H1 (cell line): ENCODE results near the gene DTWD2. TPM values are rescaled to one million over a fixed set of nuclear protein-coding genes. Genes with fewer than 3 reads are reported as not detected.

Experiments used
- CTCF ChIA-PET: fragments of 300-600 bp; sonication (Branson Sonifier 250); formaldehyde crosslinking; loops from one replicate; lab custom pipeline; 2021; ENCODE audit not compliant: partially characterized antibody; lab: Charles Lee
- POLR2A ChIA-PET: fragments of 300-600 bp; sonication (Branson Sonifier 250); formaldehyde crosslinking; loops from one replicate; lab custom pipeline; 2021; ENCODE audit warnings: inconsistent platforms; ENCODE audit not compliant: partially characterized antibody; lab: Charles Lee
- DNase-seq, 2 experiments: peaks; one replicate each; pipeline versions ENCODE4 v3.0.0 to v3.0.0-alpha.2; 2010 to 2022; ENCODE audit warnings: low spot score in 2 of 2, low read depth in 1 of 2, mixed read lengths in 1 of 2
- FAIRE-seq: peaks from 2 replicates; lab custom pipeline; 2011; peaks lifted over from hg19 to GRCh38; lab: Jason Lieb, UNC
- H2AFZ ChIP-seq: 2 replicates; pipeline ENCODE4 v1.8.1; 2012; ENCODE audit warnings: low read length, inconsistent platforms
- H2AK5ac ChIP-seq: 2 replicates; pipeline ENCODE4 v1.6.1; 2013; ENCODE audit warnings: low read depth, low read length
- H2BK120ac ChIP-seq: replicated peaks from 2 replicates; pipeline ENCODE3; 2013; ENCODE audit warnings: low read depth, low read length, inconsistent platforms
- H2BK12ac ChIP-seq: 2 replicates; pipeline ENCODE4 v1.6.1; 2013; ENCODE audit warnings: low read depth, low read length
- H2BK15ac ChIP-seq: 2 replicates; pipeline ENCODE4 v1.6.1; 2013; ENCODE audit warnings: low read length
- H2BK20ac ChIP-seq: 2 replicates; pipeline ENCODE4 v1.6.1; 2013; ENCODE audit warnings: low read length
- H2BK5ac ChIP-seq: 2 replicates; pipeline ENCODE4 v1.6.1; 2013; ENCODE audit warnings: low read depth, low read length
- H3K14ac ChIP-seq: 2 replicates; pipeline ENCODE4 v1.6.1; 2013; ENCODE audit warnings: inconsistent platforms; ENCODE audit not compliant: insufficient read length
- H3K18ac ChIP-seq: 2 replicates; pipeline ENCODE4 v1.6.1; 2013; ENCODE audit warnings: low read length; ENCODE audit errors: extremely low read depth
- H3K23ac ChIP-seq: 2 replicates; pipeline ENCODE4 v1.6.1; 2013; ENCODE audit warnings: inconsistent platforms; ENCODE audit not compliant: insufficient read length
- H3K23me2 ChIP-seq: 2 replicates; pipeline ENCODE4 v1.6.1; 2013; ENCODE audit warnings: low read depth, low read length
- H3K27ac ChIP-seq: 2 replicates; pipeline ENCODE4 v1.6.1; 2011; ENCODE audit warnings: low read depth, low read length, inconsistent platforms
- H3K27me3 ChIP-seq, 4 experiments: replicated peaks in 1 of 4; 1 replicate in 1 of 4; 2 replicates in 3 of 4; pipeline versions ENCODE4 v1.6.1 to v1.8.1; 2011 to 2013; ENCODE audit warnings: low read length in 3 of 4, mild to moderate bottlenecking in 3 of 4, inconsistent platforms in 2 of 4, mixed read lengths in 2 of 4, moderate library complexity in 1 of 4; ENCODE audit not compliant: control insufficient read depth in 3 of 4, insufficient read depth in 3 of 4; ENCODE audit errors: extremely low read depth in 1 of 4
- H3K36me3 ChIP-seq, 4 experiments: 2 replicates each; pipeline versions ENCODE4 v1.6.1 to v1.8.1; 2011 to 2013; ENCODE audit warnings: mild to moderate bottlenecking in 4 of 4, low read length in 3 of 4, moderate library complexity in 2 of 4, control low read depth in 1 of 4, inconsistent platforms in 1 of 4; ENCODE audit not compliant: insufficient read depth in 4 of 4, control insufficient read depth in 2 of 4
- H3K4ac ChIP-seq: replicated peaks from 2 replicates; pipeline ENCODE3; 2013; ENCODE audit warnings: low read length, low read depth, mixed read lengths, inconsistent platforms; ENCODE audit not compliant: insufficient read length
- H3K4me1 ChIP-seq, 4 experiments: replicated peaks in 1 of 4; 1 replicate in 1 of 4; 2 replicates in 3 of 4; pipeline versions ENCODE4 v1.6.1 to v1.8.1; 2011 to 2013; ENCODE audit warnings: low read length in 3 of 4, inconsistent platforms in 2 of 4, mixed read lengths in 1 of 4; ENCODE audit not compliant: insufficient read depth in 4 of 4, control insufficient read depth in 3 of 4
- H3K4me2 ChIP-seq, 2 experiments: 2 replicates each; pipeline versions ENCODE4 v1.6.1 to v1.8.1; 2011 to 2013; ENCODE audit warnings: low read depth in 2 of 2, low read length in 2 of 2, control low read depth in 1 of 2, inconsistent platforms in 1 of 2, mild to moderate bottlenecking in 1 of 2; ENCODE audit not compliant: insufficient read depth in 1 of 2
- H3K4me3 ChIP-seq, 4 experiments: fragments of 200-600, 300-600 bp in 1 of 4; sonication (generic), shearing (Covaris generic), sonication (Bioruptor Twin) in 1 of 4; 2 replicates each; pipeline versions ENCODE4 v1.5.1 to v1.8.1; 2011 to 2016; ENCODE audit warnings: low read length in 4 of 4, low read depth in 3 of 4, control low read depth in 2 of 4, inconsistent platforms in 2 of 4, mild to moderate bottlenecking in 2 of 4, mixed read lengths in 1 of 4, moderate library complexity in 1 of 4; ENCODE audit not compliant: insufficient read depth in 2 of 4; ENCODE audit errors: extremely low read depth in 1 of 4
- H3K56ac ChIP-seq: replicated peaks from 2 replicates; pipeline ENCODE3; 2013; ENCODE audit warnings: low read depth, mild to moderate bottlenecking, mixed read lengths, low read length, inconsistent platforms; ENCODE audit not compliant: insufficient read length
- H3K79me1 ChIP-seq: 2 replicates; pipeline ENCODE4 v1.6.1; 2013; ENCODE audit warnings: low read depth, low read length, control low read depth
- H3K79me2 ChIP-seq, 2 experiments: 2 replicates each; pipeline versions ENCODE4 v1.6.1 to v1.8.1; 2012 to 2013; ENCODE audit warnings: low read length in 2 of 2, mild to moderate bottlenecking in 2 of 2, inconsistent platforms in 1 of 2; ENCODE audit not compliant: insufficient read depth in 2 of 2, control insufficient read depth in 1 of 2
- H3K9ac ChIP-seq, 4 experiments: replicated peaks in 1 of 4; 1 replicate in 1 of 4; 2 replicates in 3 of 4; pipeline versions ENCODE4 v1.6.1 to v1.8.1; 2011 to 2013; ENCODE audit warnings: low read depth in 3 of 4, low read length in 3 of 4, control low read depth in 2 of 4, mild to moderate bottlenecking in 2 of 4, moderate library complexity in 2 of 4, inconsistent platforms in 1 of 4; ENCODE audit errors: extremely low read depth in 1 of 4
- H3K9me3 ChIP-seq, 2 experiments: 2 replicates each; pipeline versions ENCODE4 v1.6.1 to v1.8.1; 2012 to 2013; ENCODE audit warnings: mild to moderate bottlenecking in 2 of 2, moderate library complexity in 2 of 2, control low read depth in 1 of 2, inconsistent platforms in 1 of 2, low read depth in 1 of 2, low read length in 1 of 2, mixed read lengths in 1 of 2; ENCODE audit not compliant: insufficient read depth in 2 of 2
- H4K20me1 ChIP-seq, 2 experiments: replicated peaks in 1 of 2; 2 replicates each; pipeline versions ENCODE3 to v1.8.1; 2011 to 2013; ENCODE audit warnings: inconsistent platforms in 2 of 2, low read length in 2 of 2, mild to moderate bottlenecking in 1 of 2; ENCODE audit not compliant: insufficient read depth in 2 of 2, control insufficient read depth in 1 of 2
- H4K5ac ChIP-seq: 2 replicates; pipeline ENCODE4 v1.6.1; 2013; ENCODE audit warnings: low read length, low read depth, mixed read lengths, inconsistent platforms; ENCODE audit not compliant: insufficient read length
- H4K8ac ChIP-seq: 2 replicates; pipeline ENCODE4 v1.8.0; 2013; ENCODE audit warnings: mild to moderate bottlenecking, moderate library complexity, low read length, inconsistent platforms; ENCODE audit not compliant: insufficient read depth; ENCODE audit errors: extremely low read depth
- H4K91ac ChIP-seq: replicated peaks from 2 replicates; pipeline ENCODE3; 2013; ENCODE audit warnings: low read length, mixed read lengths, inconsistent platforms; ENCODE audit not compliant: insufficient read length
- BACH1 ChIP-seq: IDR thresholded peaks from 2 replicates; pipeline ENCODE4 v1.6.1; 2012; ENCODE audit warnings: low read length, improper control_type of control experiment
- EP300 ChIP-seq, 2 experiments: IDR thresholded peaks; 1 replicate in 1 of 2; 2 replicates in 1 of 2; pipeline ENCODE4 v1.6.1; 2011 to 2012; ENCODE audit warnings: low read depth in 2 of 2, low read length in 2 of 2, mild to moderate bottlenecking in 2 of 2, borderline replicate concordance in 1 of 2, inconsistent platforms in 1 of 2, moderate library complexity in 1 of 2
- FOSL1 ChIP-seq: IDR thresholded peaks from 2 replicates; pipeline ENCODE4 v1.6.1; 2011; ENCODE audit warnings: mild to moderate bottlenecking, low read depth, low read length, moderate library complexity; ENCODE audit not compliant: insufficient read depth
- GTF2F1 ChIP-seq: IDR thresholded peaks from 2 replicates; pipeline ENCODE4 v1.6.1; 2012; ENCODE audit warnings: low read depth, low read length, improper control_type of control experiment, borderline replicate concordance
- HDAC2 ChIP-seq, 2 experiments: fragments of 300-600 bp in 1 of 2; sonication (generic) in 1 of 2; IDR thresholded peaks; 2 replicates each; pipeline ENCODE4 v1.6.1; 2011 to 2012; ENCODE audit warnings: low read depth in 2 of 2, low read length in 2 of 2, mild to moderate bottlenecking in 2 of 2, moderate library complexity in 2 of 2, borderline replicate concordance in 1 of 2, inconsistent platforms in 1 of 2
- HDAC6 ChIP-seq: IDR thresholded peaks from one replicate; pipeline ENCODE4 v1.7.1; 2012; ENCODE audit warnings: low read depth, mild to moderate bottlenecking, inconsistent platforms, low read length, moderate library complexity
- NANOG ChIP-seq: IDR thresholded peaks from 2 replicates; pipeline ENCODE4 v1.6.1; 2011; ENCODE audit warnings: low read length, low read depth, mild to moderate bottlenecking, inconsistent platforms; ENCODE audit not compliant: insufficient read depth, poor library complexity, severe bottlenecking
- PHF8 ChIP-seq: fragments of 200-600 bp; sonication (generic); conservative IDR thresholded peaks from 2 replicates; pipeline ENCODE4 v1.7.1; 2012; ENCODE audit warnings: low read depth, mild to moderate bottlenecking, inconsistent platforms, low read length, moderate library complexity
- POLR2A ChIP-seq, 2 experiments: IDR thresholded peaks; 1 replicate in 1 of 2; 2 replicates in 1 of 2; pipeline ENCODE4 v1.6.1; 2011; ENCODE audit warnings: low read depth in 2 of 2, low read length in 2 of 2, mild to moderate bottlenecking in 2 of 2; ENCODE audit errors: control extremely low read depth in 1 of 2
- RAD21 ChIP-seq, 2 experiments: IDR thresholded peaks in 1 of 2; conservative IDR thresholded peaks in 1 of 2; 2 replicates each; pipeline ENCODE4 v1.6.1; 2011; ENCODE audit warnings: low read depth in 2 of 2, low read length in 2 of 2, improper control_type of control experiment in 1 of 2, inconsistent platforms in 1 of 2, mild to moderate bottlenecking in 1 of 2, moderate library complexity in 1 of 2
- SUZ12 ChIP-seq: fragments of 200-600 bp; sonication (generic); IDR thresholded peaks from 2 replicates; pipeline ENCODE4 v1.6.1; 2012; ENCODE audit warnings: mild to moderate bottlenecking, inconsistent platforms, low read length, moderate library complexity, mixed read lengths
- TCF12 ChIP-seq: IDR thresholded peaks from 2 replicates; pipeline ENCODE4 v1.6.1; 2011; ENCODE audit warnings: low read depth, mild to moderate bottlenecking, low read length
- WGBS, 2 experiments: shearing (Covaris generic) in 1 of 2; methylation state at CpG; one replicate each; pipeline versions ENCODE4 v1.1.6 to v1.1.7; 2013 to 2015; ENCODE audit warnings: low lambda C conversion rate in 2 of 2, mixed read lengths in 2 of 2, inconsistent platforms in 1 of 2, low coverage in 1 of 2, missing lambda C conversion rate in 1 of 2; ENCODE audit not compliant: insufficient replicate concordance in 2 of 2, insufficient coverage in 1 of 2, insufficient read length in 1 of 2; ENCODE audit errors: extremely low coverage in 1 of 2, missing lambda C conversion rate in 1 of 2; 5-methylcytosine and 5-hydroxymethylcytosine counted together
- polyA plus RNA-seq, 7 experiments: library from polyadenylated mRNA; depleted of rRNA in 3 of 7; stranded (reverse) in 5 of 7; unstranded in 2 of 7; fragments of >200 nt in 5 of 7; fragments of 200-250 nt in 2 of 7; gene quantifications; 1 replicate in 5 of 7; 2 replicates in 1 of 7; 4 replicates in 1 of 7; pipeline versions ENCODE4 v1.2.1 to v1.2.3, GENCODE V29; 2011 to 2013; ENCODE audit warnings: missing spikeins in 2 of 7, mixed read lengths in 2 of 7
- total RNA-seq: library from RNA; stranded (reverse); fragmentation: NEBNext Ultra II Directional; extraction: Animal tissue kit (Norgen Biotek cat#: 25700); gene quantifications from 2 replicates; pipeline ENCODE4 v1.2.1, GENCODE V29; 2021
- TF ChIP-seq, protein P1 (sequence below): IDR thresholded peaks from 2 replicates; pipeline ENCODE4 v1.6.1; 2012; ENCODE audit warnings: inconsistent platforms

The DTWD2 gene
- total and polyA plus RNA-seq, 2 of the 8 experiments (the other 6 are each of a cell fraction or from before 2014, with no cell fraction given), result 4.3 to 17.1 TPM

DNA sequence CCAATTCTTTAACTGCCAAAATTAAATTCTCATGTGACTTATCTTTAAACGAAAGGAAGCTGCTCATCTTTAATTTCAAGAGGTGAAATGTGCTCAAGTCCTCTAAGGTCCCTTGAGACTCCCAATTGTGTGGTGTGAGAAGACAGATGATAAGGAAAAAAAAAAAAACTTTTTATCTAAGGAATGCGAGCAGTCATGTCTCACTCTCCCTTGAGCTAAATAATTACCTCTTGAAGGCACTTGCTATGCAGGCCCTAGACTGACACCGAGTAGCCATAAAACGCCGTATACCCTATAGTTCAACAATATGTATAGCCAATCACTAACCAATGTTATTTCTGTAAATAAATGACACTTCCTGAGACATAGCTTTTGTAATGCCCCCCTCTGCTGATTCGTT lies 1.5 kb upstream of the DTWD2 start:
- no peak overlapping the region for H3K4ac ChIP-seq
- H3K18ac ChIP-seq, result no peak overlapping the region
- H3K9me3 ChIP-seq, result no peaks in the 10 kb centered on the region
- H2BK15ac ChIP-seq, result no peak overlapping the region
- no peaks in the 10 kb centered on the region; a peak in 1 of 7 replicates for H3K4me1 ChIP-seq
- ChIA-PET POLR2A (no interaction called here), CTCF (interaction anchor here (0.7 to 4.1 kb wide), 9 partner anchors 30 to 834 kb away, joined by 3 to 42 read pairs (median 5); no protein-coding TSS in a partner anchor)
- H3K23ac ChIP-seq, result no peak overlapping the region
- no peak overlapping the region for H4K91ac ChIP-seq
- H3K9ac ChIP-seq, result no peak overlapping the region
- H2AK5ac ChIP-seq, result no peak overlapping the region
- no peak overlapping the region for H3K4me3 ChIP-seq
- no peak overlapping the region for H2BK20ac ChIP-seq
- H3K79me1 ChIP-seq, result no peaks in the 10 kb centered on the region
- no peak overlapping the region for H2BK12ac ChIP-seq
- H3K56ac ChIP-seq, result no peak overlapping the region
- no peak for FAIRE-seq
- TF ChIP-seq FOSL1 (no peak), SUZ12 (no peak), HDAC6 (no peak), RAD21 (IDR thresholded peaks at IDR 0.05 in 1 of 2, conservative IDR thresholded peaks at IDR 0.05 in 1 of 2; ENCODE audit: low read depth in 2 of 2, low read length in 2 of 2) (no peak), POLR2A (IDR thresholded peaks at IDR 0.05; ENCODE audit: control extremely low read depth in 1 of 2, low read depth in 2 of 2, low read length in 2 of 2) (no peak), BACH1 (no peak), HDAC2 (IDR thresholded peaks at IDR 0.05; ENCODE audit: borderline replicate concordance in 1 of 2, low read depth in 2 of 2, low read length in 2 of 2) (no peak), TCF12 (no peak), GTF2F1 (no peak), NANOG (no peak), PHF8 (no peak), EP300 (IDR thresholded peaks at IDR 0.05; ENCODE audit: borderline replicate concordance in 1 of 2, low read depth in 2 of 2, low read length in 2 of 2) (no peak)
- TF ChIP-seq, protein P1, sequence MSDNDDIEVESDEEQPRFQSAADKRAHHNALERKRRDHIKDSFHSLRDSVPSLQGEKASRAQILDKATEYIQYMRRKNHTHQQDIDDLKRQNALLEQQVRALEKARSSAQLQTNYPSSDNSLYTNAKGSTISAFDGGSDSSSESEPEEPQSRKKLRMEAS, result no peak
- H3K27ac ChIP-seq, result no peak overlapping the region
- H2AFZ ChIP-seq, result no peak overlapping the region
- no peaks in the 10 kb centered on the region for H3K36me3 ChIP-seq
- no peak for DNase-seq
- 91% methylated on average over 6 of the region's 6 CpGs; no CpG with 5 or more reads in 1 of the 2 experiments for WGBS, 2 experiments
- no peaks in the 10 kb centered on the region for H4K20me1 ChIP-seq
- H3K79me2 ChIP-seq, result no peaks in the 10 kb centered on the region; a peak in 1 of 4 replicates
- H3K27me3 ChIP-seq, result no peaks in the 10 kb centered on the region
- no peak overlapping the region for H4K8ac ChIP-seq
- H2BK5ac ChIP-seq, result no peak overlapping the region
- H3K4me2 ChIP-seq, result no peak overlapping the region
- no peak overlapping the region for H2BK120ac ChIP-seq
- no peak overlapping the region for H3K14ac ChIP-seq
- no peak overlapping the region for H4K5ac ChIP-seq
- H3K23me2 ChIP-seq, result no peaks in the 10 kb centered on the region
